Measurements from ENCODE around the gene FADS6. TPM values are rescaled to one million over a fixed set of nuclear protein-coding genes. Genes with fewer than 3 reads are reported as not detected.

FADS6 gene
- total and polyA plus RNA-seq, 10 of the 15 experiments (the other 5 are each of a cell fraction or from before 2014, with no cell fraction given), result not detected

- TF ChIP-seq E4F1 (IDR thresholded peaks at IDR 0.05; ENCODE audit: borderline replicate concordance, partially characterized antibody) (no peak), RCOR1 (conservative IDR thresholded peaks at IDR 0.05; ENCODE audit: low read depth, low read length) (no peak), MAX (IDR thresholded peaks at IDR 0.05; ENCODE audit: low read depth, low read length) (no peak), NR2C2 (IDR thresholded peaks at IDR 0.05; ENCODE audit: borderline replicate concordance, control insufficient read depth, insufficient read length, low read depth) (no peak), BCL3 (IDR thresholded peaks at IDR 0.05; ENCODE audit: borderline replicate concordance, insufficient read depth, low read depth, low read length, poor library complexity, severe bottlenecking) (no peak)
Measured at GRCh38 chr17:74883241-74883745, 10.1 kb downstream of the FADS6 start (continued).

- BruUV-seq (replicated peaks), result no TSS peak
- Histone ChIP-seq H4K20me1 (ENCODE audit: control insufficient read depth, insufficient read depth) (no peaks in the 10 kb centered on the region), H3K36me3 (ENCODE audit: control insufficient read depth in 2 of 2, insufficient read depth in 2 of 2, low read length in 1 of 2) (no peaks in the 10 kb centered on the region), H3K27me3 (replicated peaks in 1 of 2; ENCODE audit: control insufficient read depth in 2 of 2, insufficient read depth in 2 of 2, low read length in 1 of 2) (no peaks in the 10 kb centered on the region), H3K4me3 (no peak overlapping the region), H3K9ac (ENCODE audit: control insufficient read depth, insufficient read depth, low read length) (no peak overlapping the region), H3K79me2 (ENCODE audit: control insufficient read depth, insufficient read depth, low read length) (no peaks in the 10 kb centered on the region), H3K9me3 (replicated peaks; ENCODE audit: control insufficient read depth, insufficient read depth, low read length) (no peaks in the 10 kb centered on the region), H3K27ac (ENCODE audit: control insufficient read depth, insufficient read depth) (no peak overlapping the region), H2AFZ (ENCODE audit: control insufficient read depth, low read depth, low read length) (no peak overlapping the region), H3K4me2 (ENCODE audit: control insufficient read depth, insufficient read depth) (no peak overlapping the region), H3K4me1 (ENCODE audit: control insufficient read depth, insufficient read depth, low read length) (no peaks in the 10 kb centered on the region)
- DNase-seq (ENCODE audit: low read depth, low spot score), result no peak
- ChIA-PET POLR2A (no interaction called here), CTCF (interaction anchor here (1.0 kb wide), 1 partner anchor 138 kb away, joined by 3 read pairs; no protein-coding TSS in a partner anchor), SMC1A (ENCODE audit: uncharacterized antibody, unreplicated experiment) (no interaction called here), RAD21 (ENCODE audit: unreplicated experiment) (no interaction called here)
- intact Hi-C loops (cut with micrococcal nuclease; ENCODE audit: unreplicated experiment), result no loop called here
- in situ Hi-C loops (cut with MboI), result no loop called here
- 33% methylated on average over 20 of the region's 20 CpGs for WGBS (ENCODE audit: insufficient coverage, insufficient replicate concordance, low lambda C conversion rate, missing lambda C conversion rate)
- ATAC-seq, result no peak
- TF ChIP-seq CHD4 (IDR thresholded peaks at IDR 0.05) (no peak), NR2C1 (IDR thresholded peaks at IDR 0.05) (no peak)
- FAIRE-seq, result no peak
Measured at GRCh38 chr17:74882517-74883240, 10.8 kb downstream of the FADS6 start.

All from GM12878 (cell line).